ENCODE data around the gene PTPA. TPM values are rescaled to one million over a fixed set of nuclear protein-coding genes. Genes with fewer than 3 reads are reported as not detected.

PTPA gene
- total and polyA plus RNA-seq, 2 donors (not counting 1 experiment from before 2014, with no cell fraction given), result 35.0 to 73.9 TPM

GRCh38 chr9:129150672-129151211 is 39.5 kb downstream of the PTPA start:
- no peak overlapping the region for H2AFZ ChIP-seq (ENCODE audit: insufficient read depth, low read depth, low read length, poor library complexity, severe bottlenecking)
- ChIA-PET POLR2A (no interaction called here), CTCF (interaction anchor here (0.5 to 4.9 kb wide), 4 partner anchors 8 to 22 kb away, joined by 4 to 25 read pairs (median 14); no protein-coding TSS in a partner anchor)
- peaks cover 13% of the 10 kb centered on the region for H3K4me1 Mint-ChIP-seq
- H3K9me3 ChIP-seq (ENCODE audit: control extremely low read depth in 1 of 3, control insufficient read depth in 2 of 3, insufficient read depth in 1 of 3, low read length in 2 of 3), result no peaks in the 10 kb centered on the region
- H3K27ac ChIP-seq (ENCODE audit: low read length in 2 of 2), result no peak overlapping the region
- no peak overlapping the region for H3K4me3 ChIP-seq (ENCODE audit: control extremely low read depth in 1 of 5, extremely low read depth in 1 of 5, insufficient read depth in 1 of 5, low read depth in 2 of 5, low read length in 4 of 5)
- ATAC-seq (ENCODE audit: low read depth) (no peak), DNase-seq (no peak)
- H3K27ac Mint-ChIP-seq, result no peak overlapping the region
- H3K4me3 Mint-ChIP-seq, result no peak overlapping the region
- peaks cover 0 to 12% of the 10 kb centered on the region in 2 experiments for H3K36me3 ChIP-seq (replicated peaks in 1 of 2; ENCODE audit: control extremely low read depth in 1 of 2, control insufficient read depth in 1 of 2, extremely low read depth in 1 of 2, insufficient read depth in 2 of 2, low read length in 1 of 2)
- TF ChIP-seq CTCF (IDR thresholded peaks at IDR 0.05), result no peak
- TF ChIP-seq EZH2 (IDR thresholded peaks at IDR 0.05; ENCODE audit: borderline replicate concordance, insufficient read depth, low read depth, low read length, poor library complexity, severe bottlenecking), result no peak
- H3K27me3 Mint-ChIP-seq, result no peaks in the 10 kb centered on the region
- no peaks in the 10 kb centered on the region for H3K27me3 ChIP-seq (replicated peaks in 1 of 4; ENCODE audit: control extremely low read depth in 1 of 4, control insufficient read depth in 3 of 4, insufficient read depth in 4 of 4, low read length in 3 of 4)
- H3K9ac ChIP-seq (ENCODE audit: low read length), result no peak overlapping the region
- no peak overlapping the region for H3K4me2 ChIP-seq (replicated peaks; ENCODE audit: low read depth, low read length, poor library complexity, severe bottlenecking)
- intact Hi-C loops (cut with micrococcal nuclease), result no loop called here
- H3K4me1 ChIP-seq (ENCODE audit: control insufficient read depth in 2 of 2, insufficient read depth in 2 of 2, low read length in 2 of 2), result peaks cover 12 to 17% of the 10 kb centered on the region in 2 donors
- no peaks in the 10 kb centered on the region for H3K79me2 ChIP-seq (ENCODE audit: control insufficient read depth, insufficient read depth, low read length)
- H3K9me3 Mint-ChIP-seq (ENCODE audit: insufficient read depth), result no peaks in the 10 kb centered on the region
- H4K20me1 ChIP-seq (ENCODE audit: control insufficient read depth, insufficient read depth, low read length, poor library complexity, severe bottlenecking), result no peaks in the 10 kb centered on the region
- WGBS (ENCODE audit: insufficient coverage), result 93% methylated on average over 18 of the region's 18 CpGs

- Histone ChIP-seq H4K20me1 (ENCODE audit: control insufficient read depth, insufficient read depth, low read length, poor library complexity, severe bottlenecking) (no peaks in the 10 kb centered on the region), H2AFZ (ENCODE audit: insufficient read depth, low read depth, low read length, poor library complexity, severe bottlenecking) (no peak overlapping the region), H3K9ac (ENCODE audit: low read length) (no peak overlapping the region), H3K4me3 (ENCODE audit: control extremely low read depth in 1 of 5, extremely low read depth in 1 of 5, insufficient read depth in 1 of 5, low read depth in 2 of 5, low read length in 4 of 5) (no peak overlapping the region), H3K4me2 (replicated peaks; ENCODE audit: low read depth, low read length, poor library complexity, severe bottlenecking) (no peak overlapping the region), H3K36me3 (replicated peaks in 1 of 2; ENCODE audit: control extremely low read depth in 1 of 2, control insufficient read depth in 1 of 2, extremely low read depth in 1 of 2, insufficient read depth in 2 of 2, low read length in 1 of 2) (peaks cover 0 to 6% of the 10 kb centered on the region in 2 experiments), H3K27me3 (replicated peaks in 1 of 4; ENCODE audit: control extremely low read depth in 1 of 4, control insufficient read depth in 3 of 4, insufficient read depth in 4 of 4, low read length in 3 of 4) (no peaks in the 10 kb centered on the region), H3K79me2 (ENCODE audit: control insufficient read depth, insufficient read depth, low read length) (no peaks in the 10 kb centered on the region), H3K27ac (ENCODE audit: low read length in 2 of 2) (no peak overlapping the region), H3K9me3 (ENCODE audit: control extremely low read depth in 1 of 3, control insufficient read depth in 2 of 3, insufficient read depth in 1 of 3, low read length in 2 of 3) (no peaks in the 10 kb centered on the region), H3K4me1 (ENCODE audit: control insufficient read depth in 2 of 2, insufficient read depth in 2 of 2, low read length in 2 of 2) (peaks cover 12 to 17% of the 10 kb centered on the region in 2 donors)
- 98% methylated on average over 15 of the region's 15 CpGs for WGBS (ENCODE audit: insufficient coverage)
- Mint-ChIP-seq H3K4me3 (no peak overlapping the region), H3K4me1 (peaks cover 13% of the 10 kb centered on the region), H3K27me3 (no peaks in the 10 kb centered on the region), H3K9me3 (ENCODE audit: insufficient read depth) (no peaks in the 10 kb centered on the region), H3K27ac (no peak overlapping the region)
- ChIA-PET POLR2A (no interaction called here), CTCF (interaction anchor here (2.2 to 4.9 kb wide), 3 partner anchors 8 to 21 kb away, joined by 5 to 25 read pairs (median 24); no protein-coding TSS in a partner anchor)
- TF ChIP-seq CTCF (IDR thresholded peaks at IDR 0.05) (no peak), EZH2 (IDR thresholded peaks at IDR 0.05; ENCODE audit: borderline replicate concordance, insufficient read depth, low read depth, low read length, poor library complexity, severe bottlenecking) (no peak)
- ATAC-seq (ENCODE audit: low read depth) (no peak), DNase-seq (no peak)
- intact Hi-C loops (cut with micrococcal nuclease), result no loop called here
Observed at GRCh38 chr9:129151469-129151868, 40.3 kb downstream of the PTPA start.
